IMR-90 (cell line): ENCODE results near the gene LRRC10. TPM values are rescaled to one million over a fixed set of nuclear protein-coding genes. Genes with fewer than 3 reads are reported as not detected.

Experiments used
- ATAC-seq: fragments of 200-7000 bp; cut with Tn5 transposase; 2 replicates; pipeline ENCODE4 v1.9.1; 2020; ENCODE audit warnings: low read depth, mild to moderate bottlenecking, moderate library complexity
- BruUV-seq: library from RNA; stranded (reverse); fragments of 400-500 nt; replicated peaks from 2 replicates; lab custom pipeline; 2021; lab: Mats Ljungman, UMichigan
- CTCF ChIA-PET: fragments of 300-600 bp; formaldehyde crosslinking; extraction: SDS; loops from one replicate; lab custom pipeline; 2021; ENCODE audit warnings: antibody characterized with exemption; lab: Yijun Ruan, JAX
- POLR2A ChIA-PET: fragments of 300-600 bp; sonication (Branson Sonifier 250); formaldehyde crosslinking; loops from one replicate; lab custom pipeline; 2022; ENCODE audit warnings: antibody characterized with exemption; ENCODE audit not compliant: unreplicated experiment; lab: Charles Lee
- DNase-seq: peaks from one replicate; pipeline ENCODE4 v3.0.0; 2013
- H2AFZ ChIP-seq: replicated peaks from 2 replicates; pipeline ENCODE3; 2013; ENCODE audit warnings: low read length, mild to moderate bottlenecking; ENCODE audit not compliant: poor library complexity
- H2AK5ac ChIP-seq: 2 replicates; pipeline ENCODE4 v1.6.1; 2013; ENCODE audit warnings: low read depth, low read length, inconsistent platforms
- H2AK9ac ChIP-seq: replicated peaks from 2 replicates; pipeline ENCODE3; 2013; ENCODE audit warnings: mild to moderate bottlenecking, low read depth, low read length, moderate library complexity; ENCODE audit not compliant: poor library complexity
- H2BK120ac ChIP-seq: 2 replicates; pipeline ENCODE4 v1.6.1; 2013; ENCODE audit warnings: low read depth, low read length, inconsistent platforms
- H2BK15ac ChIP-seq: 3 replicates; pipeline ENCODE4 v1.6.1; 2013; ENCODE audit warnings: low read depth, low read length, inconsistent platforms
- H2BK20ac ChIP-seq: 2 replicates; pipeline ENCODE4 v1.6.1; 2013; ENCODE audit warnings: low read depth, mild to moderate bottlenecking, inconsistent platforms, low read length, moderate library complexity
- H2BK5ac ChIP-seq: 2 replicates; pipeline ENCODE4 v1.6.1; 2013; ENCODE audit warnings: mild to moderate bottlenecking, low read depth, low read length, inconsistent platforms; ENCODE audit not compliant: poor library complexity, severe bottlenecking
- H3K14ac ChIP-seq: replicated peaks from 2 replicates; pipeline ENCODE4 v1.6.1; 2013; ENCODE audit warnings: low read depth, low read length, inconsistent platforms
- H3K18ac ChIP-seq: 2 replicates; pipeline ENCODE4 v1.6.1; 2013; ENCODE audit warnings: low read depth, low read length, control low read depth
- H3K23ac ChIP-seq: 2 replicates; pipeline ENCODE4 v1.6.1; 2013; ENCODE audit warnings: low read depth, low read length, inconsistent platforms
- H3K27ac ChIP-seq: 2 replicates; pipeline ENCODE4 v1.5.1; 2013; ENCODE audit warnings: mild to moderate bottlenecking, control low read depth, low read length; ENCODE audit not compliant: insufficient read depth
- H3K27me3 ChIP-seq: 2 replicates; pipeline ENCODE4 v1.6.1; 2013; ENCODE audit warnings: low read length; ENCODE audit not compliant: control insufficient read depth, insufficient read depth
- H3K36me3 ChIP-seq: 2 replicates; pipeline ENCODE4 v1.6.1; 2013; ENCODE audit warnings: low read length, mixed read lengths; ENCODE audit not compliant: control insufficient read depth, insufficient read depth
- H3K4ac ChIP-seq: 2 replicates; pipeline ENCODE4 v1.6.1; 2013; ENCODE audit warnings: low read depth, low read length, inconsistent platforms
- H3K4me1 ChIP-seq: 2 replicates; pipeline ENCODE4 v1.6.1; 2013; ENCODE audit warnings: low read length, mixed read lengths; ENCODE audit not compliant: control insufficient read depth, insufficient read depth
- H3K4me2 ChIP-seq: 2 replicates; pipeline ENCODE4 v1.6.1; 2013; ENCODE audit warnings: low read depth, mild to moderate bottlenecking, control low read depth, low read length, moderate library complexity
- H3K4me3 ChIP-seq: 2 replicates; pipeline ENCODE4 v1.5.1; 2013; ENCODE audit warnings: low read depth, mild to moderate bottlenecking, control low read depth, low read length, moderate library complexity; ENCODE audit not compliant: insufficient read depth
- H3K56ac ChIP-seq: 2 replicates; pipeline ENCODE4 v1.6.1; 2013; ENCODE audit warnings: low read length, inconsistent platforms; ENCODE audit not compliant: insufficient read depth; ENCODE audit errors: extremely low read depth
- H3K79me1 ChIP-seq, 2 experiments: 2 replicates each; pipeline ENCODE4 v1.6.1; 2013; ENCODE audit warnings: low read length in 2 of 2, inconsistent platforms in 1 of 2, low read depth in 1 of 2
- H3K9ac ChIP-seq: 2 replicates; pipeline ENCODE4 v1.6.1; 2013; ENCODE audit warnings: low read depth, low read length, control low read depth
- H3K9me1 ChIP-seq: 2 replicates; pipeline ENCODE4 v1.6.1; 2013; ENCODE audit warnings: low read length, inconsistent platforms; ENCODE audit not compliant: insufficient read depth
- H3K9me3 ChIP-seq: 2 replicates; pipeline ENCODE4 v1.6.1; 2013; ENCODE audit warnings: low read length; ENCODE audit not compliant: control insufficient read depth, insufficient read depth
- H4K20me1 ChIP-seq: 2 replicates; pipeline ENCODE4 v1.6.1; 2013; ENCODE audit warnings: low read length, inconsistent platforms; ENCODE audit not compliant: insufficient read depth
- H4K5ac ChIP-seq: 2 replicates; pipeline ENCODE4 v1.6.1; 2013; ENCODE audit warnings: mild to moderate bottlenecking, low read depth, low read length, control low read depth
- H4K8ac ChIP-seq, 2 experiments: 2 replicates each; pipeline ENCODE4 v1.6.1; 2013; ENCODE audit warnings: low read depth in 2 of 2, low read length in 2 of 2, control low read depth in 1 of 2, inconsistent platforms in 1 of 2
- H4K91ac ChIP-seq: 2 replicates; pipeline ENCODE4 v1.6.1; 2013; ENCODE audit warnings: low read depth, low read length, inconsistent platforms; ENCODE audit not compliant: insufficient read depth
- ELK1 ChIP-seq: fragments of 150-350 bp; IDR thresholded peaks from 2 replicates; pipeline ENCODE4 v1.6.1; 2016; ENCODE audit warnings: low read depth, mild to moderate bottlenecking, low read length, moderate library complexity, borderline replicate concordance
- FOS ChIP-seq: fragments of 150-350 bp; IDR thresholded peaks from 2 replicates; pipeline ENCODE4 v1.6.1; 2016; ENCODE audit warnings: low read depth, low read length
- MXI1 ChIP-seq: IDR thresholded peaks from 2 replicates; pipeline ENCODE4 v1.6.1; 2012; ENCODE audit warnings: low read depth, mild to moderate bottlenecking, low read length, moderate library complexity, borderline replicate concordance
- dilution Hi-C: fragments of 300-500 bp; cut with HindIII; formaldehyde crosslinking; loops from one replicate; pipeline ENCODE4 v1.14.3; 2018; ENCODE audit warnings: low sequenced_read_pairs; ENCODE audit not compliant: unreplicated experiment
- in situ Hi-C: fragments of 300-500 bp; cut with MboI; formaldehyde crosslinking; loops from 3 replicates; pipeline ENCODE4 v1.14.3; 2019; ENCODE audit warnings: low sequenced_read_pairs, inconsistent platforms, mixed read lengths
- intact Hi-C: fragments of 100-400 bp; cut with micrococcal nuclease; formaldehyde crosslinking; loops from 2 replicates; pipeline ENCODE4 v1.10.0; 2022
- polyA plus RNA-seq, 3 experiments: library from polyadenylated mRNA; depleted of rRNA; stranded (reverse); fragments of >200 nt; gene quantifications; 2 replicates each; pipeline ENCODE4 v1.2.3, GENCODE V29; 2012; ENCODE audit warnings: low replicate concordance in 1 of 3
- total RNA-seq: library from RNA; depleted of rRNA; stranded (reverse); fragments of >200 nt; gene quantifications from 2 replicates; pipeline ENCODE4 v1.2.3, GENCODE V29; 2012
- TF ChIP-seq, protein P1 (sequence below): conservative IDR thresholded peaks from 2 replicates; pipeline ENCODE4 v1.5.1; 2012; ENCODE audit warnings: mild to moderate bottlenecking, low read depth, low read length, improper control_type of control experiment

LRRC10 gene
- total and polyA plus RNA-seq, 2 of the 4 experiments (the other 2 are of a cell fraction) = not detected

DNA sequence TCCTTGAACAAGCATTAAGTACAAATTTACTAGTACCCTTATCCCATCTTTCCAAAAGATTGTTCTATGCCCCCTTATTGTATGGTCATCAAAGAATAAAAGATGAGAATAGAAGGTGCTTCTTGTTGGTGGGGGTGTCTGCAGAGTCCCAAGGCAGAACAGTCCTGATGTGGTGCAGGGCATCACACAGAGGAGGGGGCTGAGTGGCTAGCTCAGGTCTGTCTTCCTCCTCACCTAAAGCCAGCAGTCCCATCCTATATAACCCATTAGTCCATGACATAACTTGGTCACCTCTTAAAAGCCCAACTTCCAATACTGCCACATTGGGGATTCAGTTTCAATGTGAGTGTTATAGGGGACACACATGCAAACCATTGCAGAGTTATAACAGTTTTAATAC is 9.9 kb downstream of the LRRC10 start:
- intact Hi-C loops (loop anchor here (10.0 kb wide), 1 partner anchor 134 kb away; the partner anchor contains the start of gene RAB3IP), in situ Hi-C loops (no loop called here), dilution Hi-C loops (no loop called here)
- H4K20me1 ChIP-seq = no peaks in the 10 kb centered on the region
- H2BK15ac ChIP-seq = no peak overlapping the region
- no peak overlapping the region for H3K27ac ChIP-seq
- H3K4me2 ChIP-seq = no peak overlapping the region
- no peak overlapping the region for H3K4me3 ChIP-seq
- no peak overlapping the region for H4K8ac ChIP-seq
- no peaks in the 10 kb centered on the region for H3K9me1 ChIP-seq
- H2AK5ac ChIP-seq = no peak overlapping the region
- H2BK5ac ChIP-seq = no peak overlapping the region
- H3K36me3 ChIP-seq = peaks cover 39% of the 10 kb centered on the region
- no peak overlapping the region for H3K23ac ChIP-seq
- no peak overlapping the region for H3K56ac ChIP-seq
- BruUV-seq = no TSS peak
- H3K27me3 ChIP-seq = no peaks in the 10 kb centered on the region
- ATAC-seq (no peak), DNase-seq (no peak)
- H3K4me1 ChIP-seq = no peaks in the 10 kb centered on the region
- H3K79me1 ChIP-seq = peaks cover 1% of the 10 kb centered on the region in 2 experiments; a peak in 2 of 4 replicates
- no peak overlapping the region for H3K14ac ChIP-seq
- TF ChIP-seq MXI1 = no peak
- TF ChIP-seq FOS = no peak
- TF ChIP-seq, protein P1, sequence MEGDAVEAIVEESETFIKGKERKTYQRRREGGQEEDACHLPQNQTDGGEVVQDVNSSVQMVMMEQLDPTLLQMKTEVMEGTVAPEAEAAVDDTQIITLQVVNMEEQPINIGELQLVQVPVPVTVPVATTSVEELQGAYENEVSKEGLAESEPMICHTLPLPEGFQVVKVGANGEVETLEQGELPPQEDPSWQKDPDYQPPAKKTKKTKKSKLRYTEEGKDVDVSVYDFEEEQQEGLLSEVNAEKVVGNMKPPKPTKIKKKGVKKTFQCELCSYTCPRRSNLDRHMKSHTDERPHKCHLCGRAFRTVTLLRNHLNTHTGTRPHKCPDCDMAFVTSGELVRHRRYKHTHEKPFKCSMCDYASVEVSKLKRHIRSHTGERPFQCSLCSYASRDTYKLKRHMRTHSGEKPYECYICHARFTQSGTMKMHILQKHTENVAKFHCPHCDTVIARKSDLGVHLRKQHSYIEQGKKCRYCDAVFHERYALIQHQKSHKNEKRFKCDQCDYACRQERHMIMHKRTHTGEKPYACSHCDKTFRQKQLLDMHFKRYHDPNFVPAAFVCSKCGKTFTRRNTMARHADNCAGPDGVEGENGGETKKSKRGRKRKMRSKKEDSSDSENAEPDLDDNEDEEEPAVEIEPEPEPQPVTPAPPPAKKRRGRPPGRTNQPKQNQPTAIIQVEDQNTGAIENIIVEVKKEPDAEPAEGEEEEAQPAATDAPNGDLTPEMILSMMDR = no peak
- no peak for TF ChIP-seq ELK1
- H3K9me3 ChIP-seq = 0 out of 2 replicates have a peak, but pooled peaks cover 2% of the 10 kb centered on the region
- no peak overlapping the region for H2AFZ ChIP-seq
- no peak overlapping the region for H4K91ac ChIP-seq
- no peak overlapping the region for H4K5ac ChIP-seq
- H2BK20ac ChIP-seq = no peak overlapping the region
- CTCF ChIA-PET = no interaction called here
- POLR2A ChIA-PET = no interaction called here
- no peak overlapping the region for H2BK120ac ChIP-seq
- H3K9ac ChIP-seq = no peak overlapping the region
- no peak overlapping the region for H3K4ac ChIP-seq
- no peak overlapping the region for H3K18ac ChIP-seq
- H2AK9ac ChIP-seq = no peak overlapping the region
